NCI-H2227 (cell line): ENCODE results near the gene RAMAC.
A peak's percentile ranks its signal among the peaks of the same experiment; 100 is the strongest.
"Not testable (repeated sequence)": the region's sequence is repeated elsewhere in the genome, so short reads cannot be mapped to it uniquely, and the experiment has no call there.

ENCODE experiments used
- DNase-seq: peaks from one replicate; lab custom pipeline; 2025; ENCODE audit not compliant: unreplicated experiment; lab: John Stamatoyannopoulos, UW

RAMAC gene

GRCh38 chr15:82966671-82967071 lies 19.3 kb upstream of the RAMAC start:
- no peak for DNase-seq

- DNase-seq: no peak
Measured at GRCh38 chr15:82968066-82968465, 17.9 kb upstream of the RAMAC start.

GRCh38 chr15:82969353-82969752 lies 16.7 kb upstream of the RAMAC start:
- no peak for DNase-seq

GRCh38 chr15:82970078-82970686 lies 15.8 kb upstream of the RAMAC start:
- DNase-seq: no peak

- DNase-seq: no peak
Measured at GRCh38 chr15:82970696-82971095, 15.3 kb upstream of the RAMAC start.

GRCh38 chr15:82971218-82971984 lies 14.6 kb upstream of the RAMAC start:
- peak; percentile 26 for DNase-seq

GRCh38 chr15:82972990-82973389 lies 13.0 kb upstream of the RAMAC start:
- DNase-seq: no peak

GRCh38 chr15:82977076-82977475 lies 8.9 kb upstream of the RAMAC start:
- DNase-seq: no peak

GRCh38 chr15:82978438-82978837 lies 7.6 kb upstream of the RAMAC start:
- no peak for DNase-seq

GRCh38 chr15:82979726-82980125 lies 6.3 kb upstream of the RAMAC start:
- DNase-seq: no peak

- no peak for DNase-seq
Measured at GRCh38 chr15:82980981-82981380, 5.0 kb upstream of the RAMAC start.

GRCh38 chr15:82986442-82986780 lies 401 bp downstream of the RAMAC start:
- peak; percentile 27 for DNase-seq

- DNase-seq: no peak
Measured at GRCh38 chr15:82992436-82992998, 6.5 kb downstream of the RAMAC start.

GRCh38 chr15:82993144-82993543 lies 7.1 kb downstream of the RAMAC start:
- no peak for DNase-seq

- DNase-seq: no peak
Measured at GRCh38 chr15:82995076-82995475, 9.1 kb downstream of the RAMAC start.

GRCh38 chr15:82995938-82996337 lies 9.9 kb downstream of the RAMAC start:
- no peak for DNase-seq

GRCh38 chr15:82999426-82999825 lies 13.4 kb downstream of the RAMAC start:
- DNase-seq: no peak

GRCh38 chr15:82999905-83000671 lies 14.1 kb downstream of the RAMAC start:
- DNase-seq: peak; percentile 33

- not testable (repeated sequence) for DNase-seq
Measured at GRCh38 chr15:83000672-83001031, 14.6 kb downstream of the RAMAC start.

GRCh38 chr15:83010709-83011270 lies 24.8 kb downstream of the RAMAC start:
- peak; percentile 74 for DNase-seq

- peak; percentile 91 for DNase-seq
Measured at GRCh38 chr15:83011271-83012075, 25.5 kb downstream of the RAMAC start, which contains the start of gene C15orf40. C15orf40 (minus strand) TSS chr15:83011639; CDS start chr15:83011607, 32 bp downstream.
